ENCODE measurements around the gene SFRP5.

The SFRP5 gene

DNA sequence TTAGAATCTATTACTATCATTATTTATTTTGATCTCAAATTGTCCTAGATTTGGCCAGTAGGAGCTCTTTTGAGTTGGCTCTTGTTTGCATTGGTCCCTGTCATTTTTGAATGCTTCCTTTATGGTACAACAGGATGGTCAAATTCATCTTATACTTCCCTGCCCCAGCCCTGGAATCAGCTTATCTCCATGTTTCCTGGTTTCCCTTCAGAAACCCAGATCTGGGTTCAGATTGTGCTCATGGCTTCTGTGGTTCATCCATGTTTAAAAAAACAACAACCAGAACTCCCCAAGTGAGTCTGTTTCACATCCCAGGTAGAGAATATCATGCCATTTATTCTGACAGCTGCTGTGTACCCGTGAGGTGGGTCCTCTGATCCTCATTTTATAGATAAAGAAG is 24.2 kb downstream of the SFRP5 start:
- Histone ChIP-seq H3K27me3 (ENCODE audit: insufficient read depth, low read depth, severe bottlenecking) (no peaks in the 10 kb centered on the region), H3K27ac (no peak overlapping the region), H3K9me3 (ENCODE audit: severe bottlenecking) (no peaks in the 10 kb centered on the region), H3K4me3 (ENCODE audit: low read depth, low read length) (no peak overlapping the region), H3K36me3 (peaks cover 75% of the 10 kb centered on the region)
- TF ChIP-seq, protein P1, sequence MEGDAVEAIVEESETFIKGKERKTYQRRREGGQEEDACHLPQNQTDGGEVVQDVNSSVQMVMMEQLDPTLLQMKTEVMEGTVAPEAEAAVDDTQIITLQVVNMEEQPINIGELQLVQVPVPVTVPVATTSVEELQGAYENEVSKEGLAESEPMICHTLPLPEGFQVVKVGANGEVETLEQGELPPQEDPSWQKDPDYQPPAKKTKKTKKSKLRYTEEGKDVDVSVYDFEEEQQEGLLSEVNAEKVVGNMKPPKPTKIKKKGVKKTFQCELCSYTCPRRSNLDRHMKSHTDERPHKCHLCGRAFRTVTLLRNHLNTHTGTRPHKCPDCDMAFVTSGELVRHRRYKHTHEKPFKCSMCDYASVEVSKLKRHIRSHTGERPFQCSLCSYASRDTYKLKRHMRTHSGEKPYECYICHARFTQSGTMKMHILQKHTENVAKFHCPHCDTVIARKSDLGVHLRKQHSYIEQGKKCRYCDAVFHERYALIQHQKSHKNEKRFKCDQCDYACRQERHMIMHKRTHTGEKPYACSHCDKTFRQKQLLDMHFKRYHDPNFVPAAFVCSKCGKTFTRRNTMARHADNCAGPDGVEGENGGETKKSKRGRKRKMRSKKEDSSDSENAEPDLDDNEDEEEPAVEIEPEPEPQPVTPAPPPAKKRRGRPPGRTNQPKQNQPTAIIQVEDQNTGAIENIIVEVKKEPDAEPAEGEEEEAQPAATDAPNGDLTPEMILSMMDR (IDR thresholded peaks at IDR 0.05; ENCODE audit: low read depth, low read length) = no peak
- no peak for DNase-seq

DNA sequence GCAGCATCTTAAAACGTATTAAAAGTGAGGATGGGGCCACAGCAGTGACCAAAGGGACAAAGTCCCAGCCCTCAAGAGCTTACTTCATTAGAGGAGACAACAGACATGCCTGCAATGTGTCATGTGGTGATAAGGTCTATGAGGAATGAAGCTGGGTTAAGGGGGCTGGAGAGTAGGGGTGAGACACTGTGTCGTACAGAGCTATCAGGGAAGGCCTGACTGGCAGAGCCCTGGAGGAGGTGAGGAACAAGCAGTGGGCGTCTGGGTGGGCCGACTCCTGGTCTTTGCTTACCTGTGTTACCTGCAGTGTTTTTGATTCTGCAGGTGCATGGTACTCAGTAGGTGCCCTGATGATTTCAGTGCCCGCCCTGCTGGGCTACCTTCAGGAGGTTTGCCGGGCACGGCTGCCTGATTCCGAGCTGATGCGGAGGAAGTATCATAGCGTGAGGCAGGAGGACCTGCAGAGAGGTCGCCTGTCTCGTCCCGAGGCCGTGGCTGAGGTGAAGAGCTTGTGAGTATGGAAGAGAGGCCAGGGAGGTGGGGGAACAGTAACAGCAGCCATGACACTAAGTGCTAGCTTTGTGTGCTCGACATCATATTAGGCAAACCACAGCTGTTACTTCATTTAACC is 27.3 kb downstream of the SFRP5 start:
- no peak for DNase-seq
- TF ChIP-seq, protein P1 (IDR thresholded peaks at IDR 0.05; ENCODE audit: low read depth, low read length) = no peak
- H3K27me3 ChIP-seq (ENCODE audit: insufficient read depth, low read depth, severe bottlenecking) = no peaks in the 10 kb centered on the region
- H3K9me3 ChIP-seq (ENCODE audit: severe bottlenecking) = no peaks in the 10 kb centered on the region
- H3K27ac ChIP-seq = no peak overlapping the region
- H3K36me3 ChIP-seq = peaks cover 59% of the 10 kb centered on the region
- H3K4me3 ChIP-seq (ENCODE audit: low read depth, low read length) = no peak overlapping the region

DNA sequence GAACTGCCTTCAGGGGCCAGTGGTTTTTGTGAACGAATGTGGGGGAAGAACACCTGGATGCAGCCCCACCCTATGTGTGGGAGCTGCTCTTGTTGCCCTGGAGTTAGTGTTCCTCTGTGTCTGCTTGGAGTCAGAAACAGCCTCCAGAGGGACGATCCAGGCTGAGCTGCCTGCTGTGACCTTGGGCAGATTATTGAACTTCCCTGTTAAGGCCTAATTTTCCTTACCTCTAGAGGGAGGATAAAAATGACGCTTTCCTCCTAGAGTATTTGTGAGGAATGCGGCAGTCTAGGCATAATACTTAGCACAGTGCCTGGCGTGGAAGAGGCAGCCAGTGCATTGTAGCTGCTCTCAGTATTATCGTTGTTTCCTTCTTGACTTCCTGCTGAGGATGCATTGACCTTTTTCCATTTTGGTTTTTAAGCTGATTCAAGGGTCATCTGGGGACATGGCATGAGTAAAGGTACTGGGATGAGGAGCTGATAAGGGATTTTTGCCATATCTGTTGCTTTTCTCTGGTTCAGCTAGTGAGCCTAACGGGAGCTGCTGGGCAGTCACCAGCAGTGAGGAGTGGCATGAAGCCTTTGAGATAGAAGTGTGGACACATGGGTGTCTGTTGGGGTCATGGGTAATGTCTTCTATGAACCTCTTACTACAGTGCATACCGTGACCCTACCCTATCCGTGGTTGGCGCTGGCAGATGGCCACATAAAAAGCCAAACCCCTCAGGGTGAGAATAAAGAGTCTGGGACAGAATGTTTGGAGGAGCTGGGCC is 28.4 kb downstream of the SFRP5 start:
- Histone ChIP-seq H3K27me3 (ENCODE audit: insufficient read depth, low read depth, severe bottlenecking) (no peaks in the 10 kb centered on the region), H3K4me3 (ENCODE audit: low read depth, low read length) (no peak overlapping the region), H3K27ac (no peak overlapping the region), H3K9me3 (ENCODE audit: severe bottlenecking) (no peaks in the 10 kb centered on the region), H3K36me3 (peaks cover 57% of the 10 kb centered on the region)
- DNase-seq = no peak
- TF ChIP-seq, protein P1 (IDR thresholded peaks at IDR 0.05; ENCODE audit: low read depth, low read length) = no peak

DNA sequence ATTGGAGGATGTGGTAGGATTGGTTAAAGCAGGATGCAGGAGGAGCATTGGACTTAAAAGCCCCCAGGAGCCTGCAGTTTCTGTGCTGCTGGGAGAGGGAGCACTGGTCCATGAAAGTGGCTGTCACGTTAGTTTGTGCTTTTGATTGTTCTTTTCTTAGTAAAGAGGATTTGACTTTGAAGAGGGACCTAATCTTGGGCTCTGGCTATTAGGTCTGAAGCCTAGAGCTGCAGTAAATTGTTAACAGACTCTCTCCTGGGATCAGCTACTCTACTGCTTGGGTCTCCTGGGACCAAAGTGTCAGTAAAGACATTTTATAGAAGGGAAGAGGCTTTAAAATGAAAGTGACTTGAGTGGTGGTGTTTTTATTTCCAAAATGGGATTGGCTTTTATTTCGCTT is 31.2 kb downstream of the SFRP5 start:
- peaks cover 8% of the 10 kb centered on the region for H3K9me3 ChIP-seq (ENCODE audit: severe bottlenecking)
- DNase-seq = peak; percentile 73
- H3K36me3 ChIP-seq = peaks cover 36% of the 10 kb centered on the region
- TF ChIP-seq, protein P1 (IDR thresholded peaks at IDR 0.05; ENCODE audit: low read depth, low read length) = peak; percentile 22; the same call in 1 of the 2 replicates
- H3K4me3 ChIP-seq (ENCODE audit: low read depth, low read length) = no peak overlapping the region
- no peaks in the 10 kb centered on the region for H3K27me3 ChIP-seq (ENCODE audit: insufficient read depth, low read depth, severe bottlenecking)
- H3K27ac ChIP-seq = no peak overlapping the region

DNA sequence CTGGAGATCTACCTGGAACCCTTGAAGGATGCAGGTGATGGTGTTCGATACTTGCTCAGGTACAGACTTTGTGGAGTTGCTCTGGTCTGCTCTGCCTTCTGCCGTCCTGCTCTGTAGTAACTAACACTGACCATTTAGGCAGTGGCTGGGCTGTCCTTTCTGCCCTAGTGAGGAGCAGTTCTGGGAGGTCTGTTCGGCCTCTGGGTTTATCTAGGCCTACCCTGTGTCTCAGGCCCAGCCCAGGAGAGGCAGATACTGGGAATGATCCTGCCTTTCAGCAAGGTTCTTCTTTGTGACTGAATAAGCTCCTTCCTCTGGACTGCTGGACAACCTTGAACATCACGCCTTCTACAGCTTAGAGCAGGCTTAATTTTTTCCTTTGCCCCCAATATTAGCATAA is 33.2 kb downstream of the SFRP5 start:
- TF ChIP-seq, protein P1 (IDR thresholded peaks at IDR 0.05; ENCODE audit: low read depth, low read length) = no peak
- no peak for DNase-seq
- no peak overlapping the region for H3K4me3 ChIP-seq (ENCODE audit: low read depth, low read length)
- H3K27ac ChIP-seq = no peak overlapping the region
- H3K36me3 ChIP-seq = peaks cover 21% of the 10 kb centered on the region
- H3K27me3 ChIP-seq (ENCODE audit: insufficient read depth, low read depth, severe bottlenecking) = no peaks in the 10 kb centered on the region
- peaks cover 8% of the 10 kb centered on the region for H3K9me3 ChIP-seq (ENCODE audit: severe bottlenecking)

Data from WERI-Rb-1 (cell line).